HEK293T (cell line): ENCODE measurements around the gene TLCD2.
"Not testable (repeated sequence)": the region's sequence is repeated elsewhere in the genome, so short reads cannot be mapped to it uniquely, and the experiment has no call there.

ENCODE experiments used
- CTCF ChIA-PET: fragments of 350-600 bp; formaldehyde crosslinking; extraction: SDS; loops from one replicate; lab custom pipeline; 2021; ENCODE audit warnings: antibody characterized with exemption, inconsistent platforms; lab: Yijun Ruan, JAX
- POLR2A ChIA-PET: fragments of 350-600 bp; formaldehyde crosslinking; extraction: SDS; loops from one replicate; lab custom pipeline; 2020; ENCODE audit warnings: antibody characterized with exemption, inconsistent platforms; lab: Yijun Ruan, JAX
- DNase-seq: peaks from one replicate; pipeline ENCODE4 v3.0.0; 2012; ENCODE audit warnings: mixed read lengths; ENCODE audit errors: extremely low spot score
- ARNT ChIP-seq: fragments of 450-650 bp; IDR thresholded peaks from 2 replicates; pipeline ENCODE4 v1.6.1; 2017; ENCODE audit warnings: mild to moderate bottlenecking
- BHLHE40 ChIP-seq: fragments of 450-650 bp; IDR thresholded peaks from 2 replicates; pipeline ENCODE4 v1.6.1; 2016; ENCODE audit warnings: mild to moderate bottlenecking, moderate library complexity, borderline replicate concordance
- CTBP1 ChIP-seq: fragments of 450-650 bp; IDR thresholded peaks from 2 replicates; pipeline ENCODE4 v1.6.1; 2016; ENCODE audit warnings: borderline replicate concordance
- ELF4 ChIP-seq: fragments of 450-650 bp; IDR thresholded peaks from 2 replicates; pipeline ENCODE4 v1.6.1; 2017; ENCODE audit warnings: antibody characterized with exemption
- FOXA1 ChIP-seq: fragments of 450-650 bp; IDR thresholded peaks from 2 replicates; pipeline ENCODE4 v1.6.1; 2016; ENCODE audit warnings: mild to moderate bottlenecking
- FOXK2 ChIP-seq: fragments of 450-650 bp; IDR thresholded peaks from 2 replicates; pipeline ENCODE4 v1.6.1; 2016; ENCODE audit warnings: mild to moderate bottlenecking
- FOXM1 ChIP-seq: fragments of 450-650 bp; IDR thresholded peaks from 2 replicates; pipeline ENCODE4 v1.6.1; 2017; ENCODE audit warnings: mild to moderate bottlenecking, borderline replicate concordance
- HDGF ChIP-seq: fragments of 450-650 bp; IDR thresholded peaks from 2 replicates; pipeline ENCODE4 v1.6.1; 2017; ENCODE audit warnings: antibody characterized with exemption, borderline replicate concordance
- L3MBTL2 ChIP-seq: fragments of 450-650 bp; conservative IDR thresholded peaks from 2 replicates; pipeline ENCODE4 v1.6.1; 2016; ENCODE audit warnings: mild to moderate bottlenecking
- LEF1 ChIP-seq: fragments of 450-650 bp; IDR thresholded peaks from 2 replicates; pipeline ENCODE4 v1.6.1; 2017; ENCODE audit warnings: mild to moderate bottlenecking, borderline replicate concordance
- NFRKB ChIP-seq: fragments of 450-650 bp; IDR thresholded peaks from 2 replicates; pipeline ENCODE4 v1.6.1; 2016; ENCODE audit warnings: mild to moderate bottlenecking, moderate library complexity
- PKNOX1 ChIP-seq: fragments of 450-650 bp; IDR thresholded peaks from 2 replicates; pipeline ENCODE4 v1.6.1; 2016
- SP1 ChIP-seq: fragments of 450-650 bp; IDR thresholded peaks from 2 replicates; pipeline ENCODE4 v1.6.1; 2017
- SUZ12 ChIP-seq: fragments of 450-650 bp; IDR thresholded peaks from 2 replicates; pipeline ENCODE4 v1.6.1; 2016; ENCODE audit warnings: mild to moderate bottlenecking
- TARDBP ChIP-seq: fragments of 450-650 bp; IDR thresholded peaks from 2 replicates; pipeline ENCODE4 v1.6.1; 2016
- ZNF384 ChIP-seq: fragments of 450-650 bp; IDR thresholded peaks from 2 replicates; pipeline ENCODE4 v1.6.1; 2016

Gene TLCD2

GRCh38 chr17:1703063-1703462 lies 7.1 kb downstream of the TLCD2 start:
- ChIA-PET CTCF (no interaction called here), POLR2A (interaction anchor here (0.6 to 0.8 kb wide), 2 partner anchors 14 to 19 kb away, joined by 3 read pairs; no protein-coding TSS in a partner anchor)
- TF ChIP-seq ZNF384 (no peak), HDGF (no peak), FOXA1 (no peak), BHLHE40 (no peak), NFRKB (no peak), L3MBTL2 (no peak), ELF4 (no peak), SUZ12 (no peak), PKNOX1 (no peak), TARDBP (no peak), FOXM1 (no peak), FOXK2 (no peak), CTBP1 (no peak), SP1 (no peak), LEF1 (no peak)
- DNase-seq = no peak

- POLR2A ChIA-PET, DNase-seq: not testable (repeated sequence)
- CTCF ChIA-PET = interaction anchor here (0.6 kb wide), 1 partner anchor 189 kb away, joined by 3 read pairs; no protein-coding TSS in a partner anchor
Observed at GRCh38 chr17:1699891-1700290, 10.3 kb downstream of the TLCD2 start.

GRCh38 chr17:1697681-1698080 lies 12.5 kb downstream of the TLCD2 start:
- TF ChIP-seq PKNOX1 (no peak), FOXM1 (no peak), FOXA1 (no peak), ZNF384 (no peak), LEF1 (no peak), NFRKB (no peak), TARDBP (no peak), FOXK2 (no peak), HDGF (no peak), CTBP1 (no peak), SUZ12 (no peak), BHLHE40 (no peak), ELF4 (no peak), SP1 (no peak), L3MBTL2 (no peak), ARNT (no peak)
- no peak for DNase-seq
- CTCF ChIA-PET = no interaction called here
- POLR2A ChIA-PET = interaction anchor here (0.6 kb wide), 1 partner anchor 16 kb away, joined by 4 read pairs; no protein-coding TSS in a partner anchor

- DNase-seq = no peak
- ChIA-PET POLR2A (no interaction called here), CTCF (no interaction called here)
- TF ChIP-seq FOXM1 (no peak), PKNOX1 (no peak), TARDBP (no peak), SP1 (no peak), HDGF (no peak), ELF4 (no peak), SUZ12 (no peak), L3MBTL2 (no peak)
Observed at GRCh38 chr17:1695365-1695764, 14.8 kb downstream of the TLCD2 start.

- CTCF ChIA-PET = interaction anchor here (0.6 kb wide), 1 partner anchor 28 kb away, joined by 3 read pairs; no protein-coding TSS in a partner anchor
- POLR2A ChIA-PET = interaction anchor here (1.2 kb wide), 1 partner anchor 24 kb away, joined by 3 read pairs; no protein-coding TSS in a partner anchor
- DNase-seq = no peak
- no peak for TF ChIP-seq L3MBTL2
Observed at GRCh38 chr17:1693339-1693738, 16.8 kb downstream of the TLCD2 start.

- DNase-seq = no peak
- ChIA-PET POLR2A (no interaction called here), CTCF (interaction anchor here (0.7 kb wide), 1 partner anchor 350 kb away, joined by 7 read pairs; no protein-coding TSS in a partner anchor)
- TF ChIP-seq SP1 (no peak), ELF4 (no peak), LEF1 (no peak), TARDBP (no peak), FOXM1 (no peak), BHLHE40 (no peak), SUZ12 (no peak), ARNT (no peak), CTBP1 (no peak), NFRKB (no peak), PKNOX1 (no peak), FOXA1 (no peak), L3MBTL2 (no peak), ZNF384 (no peak), HDGF (no peak), FOXK2 (no peak)
Observed at GRCh38 chr17:1690544-1691221, 19.5 kb downstream of the TLCD2 start.

- POLR2A ChIA-PET, CTCF ChIA-PET, DNase-seq: not testable (repeated sequence)
Observed at GRCh38 chr17:1688405-1688804, 21.8 kb downstream of the TLCD2 start.
